GM12865 (cell line): Measurements from ENCODE around the gene SSMEM1.
"Not testable (repeated sequence)": the region's sequence is repeated elsewhere in the genome, so short reads cannot be mapped to it uniquely, and the experiment has no call there.

Source experiments
- DNase-seq: peaks from one replicate; pipeline ENCODE4 v3.0.0; 2010; ENCODE audit warnings: low read depth
- H3K4me3 ChIP-seq: 2 replicates; pipeline ENCODE4 v1.5.1; 2011; ENCODE audit warnings: mild to moderate bottlenecking, low read depth, low read length, control low read depth
- CTCF ChIP-seq: IDR thresholded peaks from 2 replicates; pipeline ENCODE4 v1.5.1; 2011; ENCODE audit warnings: low read length, control low read depth, low read depth, inconsistent platforms; ENCODE audit not compliant: insufficient read depth; ENCODE audit errors: missing control alignments

SSMEM1 gene

GRCh38 chr7:130218806-130219620 is 11.4 kb downstream of the SSMEM1 start:
- no peak for TF ChIP-seq CTCF
- DNase-seq: no peak

GRCh38 chr7:130219871-130220270 is 12.2 kb downstream of the SSMEM1 start:
- no peak for DNase-seq
- no peak overlapping the region for H3K4me3 ChIP-seq
- TF ChIP-seq CTCF: no peak

More at GRCh38 chr7:130218806-130219620, 11.4 kb downstream of the SSMEM1 start:
- H3K4me3 ChIP-seq: no peak overlapping the region

GRCh38 chr7:130221746-130222145 is 14.1 kb downstream of the SSMEM1 start:
- no peak for TF ChIP-seq CTCF
- DNase-seq: no peak

GRCh38 chr7:130223646-130224045 is 16.0 kb downstream of the SSMEM1 start:
- DNase-seq: no peak
- H3K4me3 ChIP-seq: no peak overlapping the region
- no peak for TF ChIP-seq CTCF

More at GRCh38 chr7:130221746-130222145, 14.1 kb downstream of the SSMEM1 start:
- no peak overlapping the region for H3K4me3 ChIP-seq

- H3K4me3 ChIP-seq: no peak overlapping the region
- no peak for DNase-seq
- no peak for TF ChIP-seq CTCF
Observed at GRCh38 chr7:130224210-130224609, 16.6 kb downstream of the SSMEM1 start.

- H3K4me3 ChIP-seq, DNase-seq: not testable (repeated sequence)
Observed at GRCh38 chr7:130224923-130225322, 17.3 kb downstream of the SSMEM1 start.

- no peak overlapping the region for H3K4me3 ChIP-seq
- DNase-seq: no peak
- no peak for TF ChIP-seq CTCF
Observed at GRCh38 chr7:130226333-130226732, 18.7 kb downstream of the SSMEM1 start.
